Measurements from ENCODE around the gene PICALM.
"Not testable (repeated sequence)": the region's sequence is repeated elsewhere in the genome, so short reads cannot be mapped to it uniquely, and the experiment has no call there.

The PICALM gene

DNA sequence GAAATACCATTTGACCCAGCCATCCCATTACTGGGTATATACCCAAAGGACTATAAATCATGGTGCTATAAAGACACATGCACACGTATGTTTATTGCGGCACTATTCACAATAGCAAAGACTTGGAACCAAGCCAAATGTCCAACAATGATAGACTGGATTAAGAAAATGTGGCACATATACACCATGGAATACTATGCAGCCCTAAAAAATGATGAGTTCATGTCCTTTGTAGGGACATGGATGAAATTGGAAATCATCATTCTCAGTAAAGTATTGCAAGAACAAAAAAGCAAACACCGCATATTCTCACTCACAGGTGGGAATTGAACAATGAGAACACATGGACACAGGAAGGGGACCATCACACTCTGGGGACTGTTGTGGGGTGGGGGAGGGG is 37.1 kb upstream of the PICALM start:
- not testable (repeated sequence) for DNase-seq; H3K9me3 ChIP-seq (ENCODE audit: control insufficient read depth, low read length)

DNA sequence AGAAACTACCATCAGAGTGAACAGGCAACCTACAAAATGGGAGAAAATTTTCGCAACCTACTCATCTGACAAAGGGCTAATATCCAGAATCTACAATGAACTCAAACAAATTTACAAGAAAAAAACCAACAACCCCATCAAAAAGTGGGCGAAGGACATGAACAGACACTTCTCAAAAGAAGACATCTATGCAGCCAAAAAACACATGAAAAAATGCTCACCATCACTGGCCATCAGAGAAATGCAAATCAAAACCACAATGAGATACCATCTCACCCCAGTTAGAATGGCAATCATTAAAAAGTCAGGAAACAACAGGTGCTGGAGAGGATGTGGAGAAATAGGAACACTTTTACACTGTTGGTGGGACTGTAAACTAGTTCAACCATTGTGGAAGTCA is 36.7 kb upstream of the PICALM start:
- not testable (repeated sequence) for H3K36me3 ChIP-seq (ENCODE audit: control insufficient read depth, insufficient read depth, low read length); H3K27ac ChIP-seq (ENCODE audit: insufficient read depth, low read length, poor library complexity, severe bottlenecking); H3K9me3 ChIP-seq (ENCODE audit: control insufficient read depth, low read length); H3K4me1 ChIP-seq (ENCODE audit: control insufficient read depth, insufficient read depth, low read length, poor library complexity, severe bottlenecking); DNase-seq; H3K27me3 ChIP-seq (replicated peaks; ENCODE audit: control insufficient read depth, insufficient read depth, low read length, poor library complexity, severe bottlenecking); H3K4me3 ChIP-seq (ENCODE audit: insufficient read depth, low read depth, low read length, poor library complexity, severe bottlenecking)

More for the DNA sequence above, 37.1 kb upstream of the PICALM start:
- H3K36me3 ChIP-seq (ENCODE audit: control insufficient read depth, insufficient read depth, low read length); H3K4me1 ChIP-seq (ENCODE audit: control insufficient read depth, insufficient read depth, low read length, poor library complexity, severe bottlenecking); H3K27ac ChIP-seq (ENCODE audit: insufficient read depth, low read length, poor library complexity, severe bottlenecking); H3K4me3 ChIP-seq (ENCODE audit: insufficient read depth, low read depth, low read length, poor library complexity, severe bottlenecking); H3K27me3 ChIP-seq (replicated peaks; ENCODE audit: control insufficient read depth, insufficient read depth, low read length, poor library complexity, severe bottlenecking): not testable (repeated sequence)

DNA sequence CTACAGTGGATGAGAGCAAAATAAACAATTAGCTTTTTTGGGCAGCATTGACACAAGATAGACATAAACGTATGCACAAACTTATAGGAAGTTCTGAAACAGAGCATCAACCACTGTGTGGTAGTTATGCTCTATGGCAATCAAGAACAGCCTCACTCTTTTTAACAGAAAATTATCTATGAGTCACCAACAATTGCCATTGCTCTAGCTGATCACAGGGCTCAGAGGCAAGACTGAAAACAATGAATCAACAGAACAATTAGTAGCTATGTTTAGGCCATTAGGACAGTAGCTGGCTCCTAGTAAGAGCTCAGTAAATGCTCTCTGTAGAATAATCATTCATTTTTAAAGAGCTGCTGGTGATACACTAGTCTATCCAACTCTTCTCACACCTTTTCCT is 34.9 kb upstream of the PICALM start:
- Histone ChIP-seq H3K4me3 (ENCODE audit: insufficient read depth, low read depth, low read length, poor library complexity, severe bottlenecking) (no peak overlapping the region), H3K4me1 (ENCODE audit: control insufficient read depth, insufficient read depth, low read length, poor library complexity, severe bottlenecking) (no peaks in the 10 kb centered on the region), H3K36me3 (ENCODE audit: control insufficient read depth, insufficient read depth, low read length) (no peaks in the 10 kb centered on the region), H3K27me3 (replicated peaks; ENCODE audit: control insufficient read depth, insufficient read depth, low read length, poor library complexity, severe bottlenecking) (no peaks in the 10 kb centered on the region), H3K27ac (ENCODE audit: insufficient read depth, low read length, poor library complexity, severe bottlenecking) (no peak overlapping the region), H3K9me3 (ENCODE audit: control insufficient read depth, low read length) (no peaks in the 10 kb centered on the region)
- no peak for DNase-seq

DNA sequence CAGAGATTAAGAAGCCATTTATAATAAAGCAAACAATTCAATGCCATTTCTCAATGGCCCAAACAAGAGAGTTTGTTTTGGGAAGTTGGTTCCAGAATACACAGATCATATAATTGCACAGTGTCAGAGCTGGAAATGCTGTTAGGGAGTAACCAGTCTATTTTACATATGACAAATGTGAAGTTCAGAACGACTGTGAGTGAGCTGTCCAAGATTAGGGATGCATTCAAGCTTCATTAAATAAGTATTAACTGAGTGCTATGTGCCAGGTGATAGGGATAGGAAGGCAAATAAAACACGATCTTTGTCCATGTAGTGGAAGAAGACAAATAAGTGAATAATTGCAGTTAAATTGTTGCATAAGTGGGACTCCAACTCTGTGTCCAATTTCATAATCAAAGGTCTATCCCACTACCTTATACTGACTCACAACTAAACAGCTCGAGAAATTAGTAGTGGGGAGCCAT is 33.1 kb upstream of the PICALM start:
- Histone ChIP-seq H3K27me3 (replicated peaks; ENCODE audit: control insufficient read depth, insufficient read depth, low read length, poor library complexity, severe bottlenecking) (no peaks in the 10 kb centered on the region), H3K9me3 (ENCODE audit: control insufficient read depth, low read length) (no peaks in the 10 kb centered on the region), H3K27ac (ENCODE audit: insufficient read depth, low read length, poor library complexity, severe bottlenecking) (no peak overlapping the region), H3K4me3 (ENCODE audit: insufficient read depth, low read depth, low read length, poor library complexity, severe bottlenecking) (no peak overlapping the region), H3K4me1 (ENCODE audit: control insufficient read depth, insufficient read depth, low read length, poor library complexity, severe bottlenecking) (no peaks in the 10 kb centered on the region), H3K36me3 (ENCODE audit: control insufficient read depth, insufficient read depth, low read length) (no peaks in the 10 kb centered on the region)
- DNase-seq = no peak

DNA sequence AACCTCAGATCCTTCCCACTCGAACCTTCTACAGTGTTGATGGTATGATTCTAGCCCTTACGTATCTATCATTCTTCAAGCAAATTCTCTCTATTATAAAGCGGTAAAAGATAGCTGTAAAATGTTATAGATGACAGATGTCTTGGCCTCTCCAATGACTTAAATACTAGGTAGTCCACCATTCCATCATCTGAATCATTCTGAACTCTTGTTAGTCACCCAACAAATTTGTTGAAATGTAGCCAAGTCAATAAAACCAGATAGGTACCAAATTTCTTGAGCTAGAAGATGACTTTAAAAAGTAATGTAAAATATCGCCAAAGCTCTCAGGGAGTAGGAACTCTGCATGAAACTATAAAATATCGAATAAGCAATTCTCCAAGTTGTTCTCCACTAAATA is 32.6 kb upstream of the PICALM start:
- Histone ChIP-seq H3K9me3 (ENCODE audit: control insufficient read depth, low read length) (no peaks in the 10 kb centered on the region), H3K36me3 (ENCODE audit: control insufficient read depth, insufficient read depth, low read length) (no peaks in the 10 kb centered on the region), H3K27me3 (replicated peaks; ENCODE audit: control insufficient read depth, insufficient read depth, low read length, poor library complexity, severe bottlenecking) (no peaks in the 10 kb centered on the region), H3K4me3 (ENCODE audit: insufficient read depth, low read depth, low read length, poor library complexity, severe bottlenecking) (no peak overlapping the region), H3K27ac (ENCODE audit: insufficient read depth, low read length, poor library complexity, severe bottlenecking) (no peak overlapping the region), H3K4me1 (ENCODE audit: control insufficient read depth, insufficient read depth, low read length, poor library complexity, severe bottlenecking) (no peaks in the 10 kb centered on the region)
- DNase-seq = no peak

DNA sequence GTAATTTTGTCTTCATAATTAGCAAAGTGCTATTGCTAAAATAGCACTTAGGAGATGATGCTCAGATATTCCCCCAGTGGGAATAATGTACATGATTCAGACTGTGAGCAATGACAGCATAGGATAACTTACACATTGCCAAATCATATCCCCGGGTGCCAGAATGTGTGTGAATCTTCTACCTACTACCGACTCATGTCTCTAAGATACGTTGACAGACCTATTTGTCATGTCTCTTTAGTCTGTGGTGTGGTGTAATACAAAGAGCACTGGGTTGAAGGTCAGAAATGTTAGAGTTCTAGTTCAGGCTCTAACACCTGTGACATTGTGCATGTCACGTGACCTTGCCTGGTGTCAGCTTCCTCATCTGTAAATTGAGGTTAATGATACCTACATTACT is 31.0 kb upstream of the PICALM start:
- Histone ChIP-seq H3K4me3 (ENCODE audit: insufficient read depth, low read depth, low read length, poor library complexity, severe bottlenecking) (no peak overlapping the region), H3K9me3 (ENCODE audit: control insufficient read depth, low read length) (no peaks in the 10 kb centered on the region), H3K27me3 (replicated peaks; ENCODE audit: control insufficient read depth, insufficient read depth, low read length, poor library complexity, severe bottlenecking) (no peaks in the 10 kb centered on the region), H3K4me1 (ENCODE audit: control insufficient read depth, insufficient read depth, low read length, poor library complexity, severe bottlenecking) (no peaks in the 10 kb centered on the region), H3K36me3 (ENCODE audit: control insufficient read depth, insufficient read depth, low read length) (no peaks in the 10 kb centered on the region), H3K27ac (ENCODE audit: insufficient read depth, low read length, poor library complexity, severe bottlenecking) (no peak overlapping the region)
- DNase-seq = no peak

DNA sequence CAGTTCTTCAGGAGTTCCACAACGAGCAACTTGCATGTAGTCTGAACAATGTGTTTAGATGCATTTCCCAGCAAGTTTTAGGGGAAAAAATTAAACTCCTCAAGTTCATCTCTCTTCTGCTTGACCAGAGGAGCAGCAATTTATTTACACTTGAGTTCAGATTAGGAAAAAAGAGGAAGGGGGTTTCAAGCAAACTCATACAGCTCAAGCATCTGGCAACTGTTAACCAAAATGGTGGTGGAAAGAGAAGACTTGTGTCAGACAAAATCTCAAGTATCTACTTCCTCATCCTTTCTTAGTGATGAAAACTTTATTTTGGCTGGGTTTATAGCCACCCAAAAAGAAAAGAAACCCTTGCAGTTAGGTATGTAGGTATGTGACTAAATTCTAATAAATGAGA is 29.1 kb upstream of the PICALM start:
- no peaks in the 10 kb centered on the region for H3K4me1 ChIP-seq (ENCODE audit: control insufficient read depth, insufficient read depth, low read length, poor library complexity, severe bottlenecking)
- DNase-seq = no peak
- H3K27ac ChIP-seq (ENCODE audit: insufficient read depth, low read length, poor library complexity, severe bottlenecking) = no peak overlapping the region
- no peaks in the 10 kb centered on the region for H3K36me3 ChIP-seq (ENCODE audit: control insufficient read depth, insufficient read depth, low read length)
- H3K9me3 ChIP-seq (ENCODE audit: control insufficient read depth, low read length) = no peaks in the 10 kb centered on the region
- H3K4me3 ChIP-seq (ENCODE audit: insufficient read depth, low read depth, low read length, poor library complexity, severe bottlenecking) = no peak overlapping the region
- H3K27me3 ChIP-seq (replicated peaks; ENCODE audit: control insufficient read depth, insufficient read depth, low read length, poor library complexity, severe bottlenecking) = no peaks in the 10 kb centered on the region

DNA sequence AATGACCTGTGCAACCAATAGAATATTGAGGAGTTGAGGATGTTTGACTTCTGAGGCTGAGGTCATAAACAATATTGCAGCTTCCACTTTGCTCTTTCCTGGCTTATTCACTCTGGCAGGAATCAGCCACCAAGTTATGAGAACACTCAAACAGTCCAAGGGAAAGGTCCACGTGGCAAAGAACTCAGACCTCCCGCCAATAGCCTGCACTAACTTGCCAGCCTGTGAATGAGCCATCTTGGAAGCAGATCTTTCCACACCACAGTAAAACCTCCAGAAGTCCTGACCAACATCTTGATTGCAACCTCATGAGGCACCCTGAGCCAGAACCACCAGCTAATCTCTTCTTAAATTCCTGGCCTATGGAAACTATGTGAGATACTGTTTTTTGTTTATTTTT is 22.7 kb upstream of the PICALM start:
- H3K4me3 ChIP-seq (ENCODE audit: insufficient read depth, low read depth, low read length, poor library complexity, severe bottlenecking) = no peak overlapping the region
- H3K36me3 ChIP-seq (ENCODE audit: control insufficient read depth, insufficient read depth, low read length) = no peaks in the 10 kb centered on the region
- no peaks in the 10 kb centered on the region for H3K9me3 ChIP-seq (ENCODE audit: control insufficient read depth, low read length)
- no peak for DNase-seq
- no peaks in the 10 kb centered on the region for H3K27me3 ChIP-seq (replicated peaks; ENCODE audit: control insufficient read depth, insufficient read depth, low read length, poor library complexity, severe bottlenecking)
- H3K27ac ChIP-seq (ENCODE audit: insufficient read depth, low read length, poor library complexity, severe bottlenecking) = no peak overlapping the region
- no peaks in the 10 kb centered on the region for H3K4me1 ChIP-seq (ENCODE audit: control insufficient read depth, insufficient read depth, low read length, poor library complexity, severe bottlenecking)

DNA sequence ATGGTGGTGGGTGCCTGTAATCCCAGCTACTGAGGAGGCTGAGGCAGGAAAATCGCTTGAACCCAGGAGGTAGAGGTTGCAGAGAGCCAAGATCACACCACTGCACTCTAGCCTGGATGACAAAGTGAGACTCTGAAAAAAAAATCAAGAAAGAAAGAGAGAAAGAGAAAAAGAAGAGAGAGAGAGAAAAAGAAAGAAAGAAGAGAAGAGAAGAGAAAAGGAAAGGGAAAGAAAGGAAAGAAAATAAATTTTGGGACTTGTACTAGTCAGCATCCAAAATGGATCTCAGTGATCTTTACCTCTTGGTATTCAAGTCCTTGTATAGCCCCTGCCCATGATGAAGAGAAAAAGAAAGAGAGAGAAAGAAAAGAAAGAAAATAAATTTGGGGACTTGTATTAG is 22.2 kb upstream of the PICALM start:
- Histone ChIP-seq H3K36me3 (ENCODE audit: control insufficient read depth, insufficient read depth, low read length) (no peaks in the 10 kb centered on the region), H3K27me3 (replicated peaks; ENCODE audit: control insufficient read depth, insufficient read depth, low read length, poor library complexity, severe bottlenecking) (no peaks in the 10 kb centered on the region), H3K4me1 (ENCODE audit: control insufficient read depth, insufficient read depth, low read length, poor library complexity, severe bottlenecking) (no peaks in the 10 kb centered on the region), H3K27ac (ENCODE audit: insufficient read depth, low read length, poor library complexity, severe bottlenecking) (no peak overlapping the region), H3K9me3 (ENCODE audit: control insufficient read depth, low read length) (no peaks in the 10 kb centered on the region), H3K4me3 (ENCODE audit: insufficient read depth, low read depth, low read length, poor library complexity, severe bottlenecking) (no peak overlapping the region)
- DNase-seq = no peak

DNA sequence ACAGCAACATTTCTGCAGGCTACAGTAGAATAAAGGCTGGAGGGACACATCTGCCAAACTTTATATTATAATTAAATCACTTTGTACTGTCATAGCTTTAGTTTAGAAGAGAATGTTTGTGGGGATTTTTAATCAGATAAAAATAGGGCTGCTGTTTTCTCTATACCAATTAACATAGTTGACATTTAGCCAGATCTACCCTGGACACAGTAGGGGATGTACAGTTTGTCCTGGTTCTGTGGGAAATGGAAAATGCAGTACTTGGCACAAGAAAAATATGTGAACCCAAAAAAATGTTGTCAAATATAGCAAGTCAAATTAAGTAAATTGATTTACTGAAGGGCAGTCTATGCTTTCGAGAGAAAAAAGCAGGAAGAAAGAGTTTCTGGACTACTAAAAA is 20.8 kb upstream of the PICALM start:
- no peaks in the 10 kb centered on the region for H3K36me3 ChIP-seq (ENCODE audit: control insufficient read depth, insufficient read depth, low read length)
- no peaks in the 10 kb centered on the region for H3K4me1 ChIP-seq (ENCODE audit: control insufficient read depth, insufficient read depth, low read length, poor library complexity, severe bottlenecking)
- no peaks in the 10 kb centered on the region for H3K9me3 ChIP-seq (ENCODE audit: control insufficient read depth, low read length)
- no peaks in the 10 kb centered on the region for H3K27me3 ChIP-seq (replicated peaks; ENCODE audit: control insufficient read depth, insufficient read depth, low read length, poor library complexity, severe bottlenecking)
- H3K4me3 ChIP-seq (ENCODE audit: insufficient read depth, low read depth, low read length, poor library complexity, severe bottlenecking) = no peak overlapping the region
- H3K27ac ChIP-seq (ENCODE audit: insufficient read depth, low read length, poor library complexity, severe bottlenecking) = no peak overlapping the region
- DNase-seq = no peak

DNA sequence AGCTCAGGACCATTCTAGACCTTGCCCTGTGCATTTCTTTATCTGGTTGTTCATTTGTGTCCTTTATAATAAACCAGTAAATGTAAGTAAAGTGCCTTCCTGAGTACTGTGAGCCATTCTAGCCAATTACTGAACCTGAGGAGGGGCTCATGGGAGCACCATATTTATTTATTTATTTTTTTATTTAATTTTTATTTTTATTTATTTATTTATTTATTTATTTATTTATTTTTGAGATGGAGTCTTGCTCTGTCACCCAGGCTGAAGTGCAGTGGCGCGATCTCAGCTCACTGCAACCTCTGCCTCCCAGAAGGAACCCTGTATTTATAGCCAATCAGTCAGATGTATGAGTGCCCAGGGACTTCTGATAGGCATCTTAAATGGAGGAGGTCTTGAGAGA is 18.8 kb upstream of the PICALM start:
- H3K4me3 ChIP-seq (ENCODE audit: insufficient read depth, low read depth, low read length, poor library complexity, severe bottlenecking); H3K4me1 ChIP-seq (ENCODE audit: control insufficient read depth, insufficient read depth, low read length, poor library complexity, severe bottlenecking); H3K27ac ChIP-seq (ENCODE audit: insufficient read depth, low read length, poor library complexity, severe bottlenecking); H3K9me3 ChIP-seq (ENCODE audit: control insufficient read depth, low read length); DNase-seq; H3K27me3 ChIP-seq (replicated peaks; ENCODE audit: control insufficient read depth, insufficient read depth, low read length, poor library complexity, severe bottlenecking); H3K36me3 ChIP-seq (ENCODE audit: control insufficient read depth, insufficient read depth, low read length): not testable (repeated sequence)
